ENCODE measurements around the gene STPG2. TPM values are rescaled to one million over a fixed set of nuclear protein-coding genes. Genes with fewer than 3 reads are reported as not detected.

STPG2 gene
- total RNA-seq, 2 experiments from 2014 or later = not detected

Other genes with a start within 250 kb of the STPG2 start
- gene RAP1GDS1, start 117.9 kb upstream of the STPG2 start, total RNA-seq = 10 to 100 TPM; 58.2 to 64.5 TPM

Measured in activated naive CD8-positive, alpha-beta T cell treated with anti-CD3 and anti-CD28 coated beads, Interleukin-2, amount 10 ng/mL, durations not matched to agents 7 days and 5 days (primary cell).